GM12878 (cell line): Measurements from ENCODE around the gene DIAPH2. TPM values are rescaled to one million over a fixed set of nuclear protein-coding genes. Genes with fewer than 3 reads are reported as not detected.

Experiments used
- ATF2 ChIP-seq: IDR thresholded peaks from 2 replicates; pipeline ENCODE4 v1.6.1; 2012; ENCODE audit warnings: low read length, inconsistent platforms
- BCL3 ChIP-seq: IDR thresholded peaks from 2 replicates; pipeline ENCODE4 v1.6.1; 2011; ENCODE audit warnings: borderline replicate concordance, low read depth, mild to moderate bottlenecking, moderate library complexity, low read length; ENCODE audit not compliant: insufficient read depth, poor library complexity, severe bottlenecking
- BCLAF1 ChIP-seq: fragments of 450-650 bp; IDR thresholded peaks from 2 replicates; pipeline ENCODE4 v1.6.1; 2017; ENCODE audit warnings: antibody characterized with exemption, mild to moderate bottlenecking, moderate library complexity
- BHLHE40 ChIP-seq, 2 experiments: fragments of 450-650 bp in 1 of 2; IDR thresholded peaks; 2 replicates each; pipeline ENCODE4 v1.6.1; 2011 to 2017; ENCODE audit warnings: low read depth in 2 of 2, borderline replicate concordance in 1 of 2, improper control_type of control experiment in 1 of 2, low read length in 1 of 2, mild to moderate bottlenecking in 1 of 2
- EED ChIP-seq: sonication (generic); IDR thresholded peaks from 2 replicates; pipeline ENCODE4 v1.6.1; 2016; ENCODE audit warnings: antibody characterized with exemption, low read depth
- ETV6 ChIP-seq, 2 experiments: fragments of 450-650 bp in 1 of 2; IDR thresholded peaks in 1 of 2; conservative IDR thresholded peaks in 1 of 2; 2 replicates each; pipeline ENCODE4 v1.6.1; 2014; ENCODE audit warnings: antibody characterized with exemption in 1 of 2, borderline replicate concordance in 1 of 2, low read depth in 1 of 2, mild to moderate bottlenecking in 1 of 2, moderate library complexity in 1 of 2
- JUNB ChIP-seq: IDR thresholded peaks from 2 replicates; pipeline ENCODE4 v1.6.1; 2016; ENCODE audit warnings: antibody characterized with exemption, mild to moderate bottlenecking
- MEF2B ChIP-seq: fragments of 450-650 bp; IDR thresholded peaks from 2 replicates; pipeline ENCODE4 v1.6.1; 2018; ENCODE audit warnings: mild to moderate bottlenecking, moderate library complexity; ENCODE audit not compliant: partially characterized antibody, poor library complexity, severe bottlenecking
- MTA2 ChIP-seq: fragments of 450-650 bp; IDR thresholded peaks from 2 replicates; pipeline ENCODE4 v1.6.1; 2016; ENCODE audit warnings: low read depth, mild to moderate bottlenecking, moderate library complexity
- MYC ChIP-seq: IDR thresholded peaks from 2 replicates; pipeline ENCODE4 v1.6.1; 2011; ENCODE audit warnings: mild to moderate bottlenecking, low read length, moderate library complexity, inconsistent platforms; ENCODE audit not compliant: insufficient read depth, insufficient replicate concordance, insufficient read length, severe bottlenecking
- NR2F1 ChIP-seq: fragments of 450-650 bp; conservative IDR thresholded peaks from 2 replicates; pipeline ENCODE4 v1.6.1; 2017; ENCODE audit warnings: mild to moderate bottlenecking
- POLR2A ChIP-seq: IDR thresholded peaks from 2 replicates; pipeline ENCODE4 v1.6.1; 2011; ENCODE audit warnings: low read depth, mild to moderate bottlenecking, low read length
- RB1 ChIP-seq: fragments of 450-650 bp; formaldehyde crosslinking; IDR thresholded peaks from 2 replicates; pipeline ENCODE4 v1.6.1; 2017; ENCODE audit warnings: mild to moderate bottlenecking, borderline replicate concordance
- SP1 ChIP-seq: IDR thresholded peaks from one replicate; pipeline ENCODE4 v1.6.1; 2011; ENCODE audit warnings: low read depth, low read length
- SUZ12 ChIP-seq: fragments of 200-600 bp; sonication (generic); IDR thresholded peaks from one replicate; pipeline ENCODE4 v1.6.1; 2018; ENCODE audit warnings: antibody characterized with exemption, mild to moderate bottlenecking; ENCODE audit not compliant: unreplicated experiment
- TCF3 ChIP-seq: IDR thresholded peaks from 2 replicates; pipeline ENCODE4 v1.6.1; 2012; ENCODE audit warnings: low read depth, mild to moderate bottlenecking, low read length, borderline replicate concordance; ENCODE audit not compliant: insufficient read depth
- ZBED1 ChIP-seq: IDR thresholded peaks from 2 replicates; pipeline ENCODE4 v1.6.1; 2016; ENCODE audit warnings: borderline replicate concordance
- ZBTB33 ChIP-seq: fragments of 450-650 bp; IDR thresholded peaks from 2 replicates; pipeline ENCODE4 v1.6.1; 2017; ENCODE audit warnings: mild to moderate bottlenecking
- ZBTB4 ChIP-seq: fragments of 450-650 bp; formaldehyde crosslinking; IDR thresholded peaks from 2 replicates; pipeline ENCODE4 v1.4.0; 2022; ENCODE audit warnings: mild to moderate bottlenecking, moderate library complexity
- polyA plus RNA-seq, 11 experiments: library from polyadenylated mRNA; depleted of rRNA in 4 of 11; unstranded in 6 of 11; stranded (reverse) in 5 of 11; fragments of >200 nt; fragmentation: Nextera tagmentation in 4 of 11; fragmentation: Illumina TruSeq in 1 of 11; extraction: Ambion mirVana in 4 of 11; extraction: Trizol in 1 of 11; gene quantifications; 1 replicate in 1 of 11; 2 replicates in 10 of 11; pipeline versions ENCODE4 v1.2.1 to v1.2.3, GENCODE V29; 2011 to 2016; ENCODE audit warnings: inconsistent platforms in 2 of 11, missing spikeins in 2 of 11, low read depth in 1 of 11
- total RNA-seq, 4 experiments: library from RNA; depleted of rRNA in 3 of 4; stranded (reverse); fragments of >200 nt in 3 of 4; fragmentation: Illumina TruSeq in 1 of 4; extraction: Trizol in 1 of 4; gene quantifications; 2 replicates each; pipeline versions ENCODE4 v1.2.1 to v1.2.3, GENCODE V29; 2013 to 2021

Gene DIAPH2
- total and polyA plus RNA-seq, 10 of the 15 experiments (the other 5 are each of a cell fraction or from before 2014, with no cell fraction given) = 2.2 to 16.6 (median 8.8) TPM

GRCh38 chrX:97494756-97495372, 810.2 kb downstream of the DIAPH2 start (continued):
- TF ChIP-seq ATF2 (peak; percentile 50; the same call in 1 of the 2 replicates), MYC (no peak), ZBTB4 (CRISPR knock-in tag) (no peak), EED (no peak), BHLHE40 (IDR thresholded peaks at IDR 0.05; ENCODE audit: borderline replicate concordance in 1 of 2, low read depth in 2 of 2, low read length in 1 of 2) (no peak), SUZ12 (no peak), JUNB (peak; percentile 81), RB1 (no peak), ZBED1 (no peak), ZBTB33 (no peak), MTA2 (no peak), NR2F1 (no peak), ETV6 (conservative IDR thresholded peaks at IDR 0.05 in 1 of 2, IDR thresholded peaks at IDR 0.05 in 1 of 2; ENCODE audit: borderline replicate concordance in 1 of 2, low read depth in 1 of 2) (no peak; a peak in 1 of 4 replicates), BCLAF1 (no peak), POLR2A (no peak), MEF2B (no peak), SP1 (no peak), BCL3 (no peak), TCF3 (no peak)
